NCI-H748 (cell line): ENCODE results near the gene ACSM3.
"Not testable (repeated sequence)": the region's sequence is repeated elsewhere in the genome, so short reads cannot be mapped to it uniquely, and the experiment has no call there.

Source experiments
- DNase-seq: peaks from one replicate; lab custom pipeline; 2025; ENCODE audit not compliant: unreplicated experiment; lab: John Stamatoyannopoulos, UW

The ACSM3 gene

DNA sequence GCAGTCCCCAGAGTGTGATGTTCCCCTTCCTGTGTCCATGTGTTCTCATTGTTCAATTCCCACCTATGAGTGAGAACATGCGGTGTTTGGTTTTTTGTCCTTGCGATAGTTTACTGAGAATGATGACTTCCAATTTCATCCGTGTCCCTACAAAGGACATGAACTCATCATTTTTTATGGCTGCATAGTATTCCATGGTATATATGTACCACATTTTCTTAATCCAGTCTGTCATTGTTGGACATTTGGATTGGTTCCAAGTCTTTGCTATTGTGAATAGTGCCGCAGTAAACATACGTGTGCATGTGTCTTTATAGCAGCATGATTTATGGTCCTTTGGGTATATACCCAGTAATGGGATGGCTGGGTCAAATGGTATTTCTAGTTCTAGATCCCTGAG is 8.0 kb upstream of the ACSM3 start:
- not testable (repeated sequence) for DNase-seq

GRCh38 chr16:20760346-20760745 is 3.5 kb upstream of the ACSM3 start:
- DNase-seq = no peak

DNA sequence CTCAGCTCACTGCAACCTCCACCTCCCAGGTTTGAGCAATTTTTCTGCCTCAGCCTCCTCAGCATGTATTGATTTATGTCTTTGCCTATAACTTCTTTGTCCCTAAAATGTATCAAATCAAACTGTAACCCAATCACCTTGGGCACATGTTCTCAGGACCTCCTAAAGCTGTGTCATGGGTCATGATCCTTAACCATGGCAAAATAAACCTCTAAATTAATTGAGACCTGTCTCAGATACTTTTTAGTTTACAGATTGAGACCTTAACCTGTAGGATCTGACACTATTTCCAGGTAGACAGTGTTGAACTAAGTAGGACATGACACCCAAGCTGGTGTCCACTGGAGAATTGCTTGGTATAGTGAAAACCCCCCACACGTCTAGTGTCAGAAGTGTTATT is 2.6 kb upstream of the ACSM3 start:
- no peak for DNase-seq

- DNase-seq = no peak
Observed at GRCh38 chr16:20762404-20763123, 1.2 kb upstream of the ACSM3 start.

- not testable (repeated sequence) for DNase-seq
Observed at GRCh38 chr16:20764448-20764847, 634 bp downstream of the ACSM3 start.

DNA sequence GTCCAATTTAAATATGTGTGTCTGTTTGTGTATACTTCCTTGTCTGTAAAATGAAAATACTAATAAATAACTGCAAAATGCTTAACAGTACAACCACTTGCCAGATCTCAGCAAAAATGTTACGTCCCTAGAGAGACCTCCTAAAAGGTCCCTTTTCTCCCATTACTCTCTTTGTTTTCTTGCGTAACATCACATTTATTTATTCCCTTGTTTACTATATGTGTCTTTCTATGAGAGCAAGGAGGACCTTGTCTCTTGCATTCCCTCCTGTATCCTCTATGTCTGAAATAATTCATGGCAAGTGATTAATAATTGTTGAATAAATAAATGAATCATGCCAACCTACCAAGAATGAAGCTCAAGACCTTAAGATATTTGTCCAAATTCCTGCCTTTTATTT is 1.9 kb downstream of the ACSM3 start:
- DNase-seq = no peak

DNA sequence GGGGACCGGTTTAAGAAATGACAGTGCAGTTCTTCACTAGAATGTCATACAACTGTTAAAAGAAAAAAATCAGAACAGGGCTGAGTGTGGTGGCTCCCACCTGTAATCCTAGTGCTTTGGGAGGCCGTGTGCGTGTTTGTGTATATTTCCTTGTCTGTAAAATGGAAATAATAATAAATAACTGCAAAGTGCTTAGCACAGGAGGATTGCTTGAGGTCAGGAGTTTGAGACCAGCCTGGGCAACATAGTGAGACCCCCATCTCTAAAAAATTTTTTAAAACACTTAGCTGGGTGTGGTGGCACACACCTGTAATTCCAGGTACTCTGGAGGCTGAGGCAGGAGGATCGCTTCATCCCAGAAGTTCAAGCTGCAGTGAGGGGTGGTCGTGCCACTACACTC is 2.5 kb downstream of the ACSM3 start:
- no peak for DNase-seq

GRCh38 chr16:20767577-20767976 is 3.8 kb downstream of the ACSM3 start:
- DNase-seq = no peak

GRCh38 chr16:20768121-20768520 is 4.3 kb downstream of the ACSM3 start:
- DNase-seq = no peak

DNA sequence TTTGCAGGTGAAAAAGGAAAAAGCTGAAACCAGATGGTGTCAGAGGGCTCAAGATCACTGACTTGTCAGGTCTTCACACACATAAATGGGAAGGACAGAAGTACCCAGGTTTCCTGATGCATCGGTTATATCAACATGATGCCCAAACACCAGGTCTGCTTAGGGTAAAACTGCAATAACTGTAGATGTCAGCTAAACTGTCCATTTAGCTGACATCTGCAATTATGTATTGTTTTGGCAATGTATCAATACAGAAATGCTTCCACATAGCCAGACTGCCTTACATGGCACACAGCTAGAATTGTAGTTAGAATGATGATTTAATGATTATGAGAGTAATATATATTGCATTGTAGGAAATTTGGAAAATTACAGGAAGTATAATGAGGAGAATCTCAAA is 5.0 kb downstream of the ACSM3 start:
- DNase-seq = no peak

DNA sequence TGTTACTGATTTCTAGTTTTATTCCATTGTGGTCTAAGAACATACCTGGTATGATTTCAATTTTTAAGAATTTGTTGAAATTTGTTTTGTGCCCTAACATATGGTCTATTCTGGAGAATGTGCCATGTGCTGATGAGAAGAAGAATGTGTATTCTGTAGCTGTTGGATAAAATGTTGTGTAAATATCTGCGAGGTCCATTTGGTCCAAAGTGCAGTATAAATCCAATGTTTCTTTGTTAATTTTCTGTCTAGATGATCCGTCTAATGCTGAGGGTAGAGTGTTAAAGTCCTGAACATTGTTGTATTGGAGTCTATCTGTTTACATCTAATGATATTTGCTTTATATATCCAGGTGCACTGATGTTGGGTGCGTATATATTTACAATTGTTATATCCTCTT is 9.9 kb downstream of the ACSM3 start:
- no peak for DNase-seq

DNA sequence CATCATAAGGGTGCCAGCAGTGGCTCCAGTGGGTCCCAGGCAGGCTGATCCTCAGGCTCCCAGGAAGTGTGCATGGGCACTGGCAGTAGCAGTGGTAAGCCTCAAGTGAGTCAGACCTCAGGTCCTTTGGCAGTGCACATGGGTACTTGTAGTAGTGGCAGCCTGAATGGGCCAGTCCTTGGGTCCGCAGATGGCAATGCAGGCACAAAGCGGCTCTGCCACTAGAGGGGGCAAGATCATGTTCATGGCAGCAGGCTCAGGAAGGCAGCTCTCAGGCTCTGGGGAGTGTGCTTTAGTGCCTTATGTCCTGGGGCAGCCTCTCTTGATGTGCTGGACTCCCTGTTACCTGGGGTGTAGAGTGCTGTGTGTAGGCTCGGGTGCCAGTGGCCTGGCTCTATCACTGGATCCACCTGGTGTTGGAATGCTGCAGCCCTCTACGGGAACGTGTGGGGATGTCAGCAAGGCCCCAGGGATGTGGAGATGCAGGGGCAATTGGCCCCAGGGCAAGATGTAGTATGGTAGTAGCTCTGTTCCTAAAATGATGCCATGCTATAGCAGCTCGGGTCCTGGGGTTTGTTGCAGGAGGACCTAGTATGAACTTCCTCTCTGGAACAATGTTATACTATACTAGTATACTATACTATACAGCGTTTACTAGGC is 11.0 kb downstream of the ACSM3 start:
- peak; percentile 54 for DNase-seq

DNA sequence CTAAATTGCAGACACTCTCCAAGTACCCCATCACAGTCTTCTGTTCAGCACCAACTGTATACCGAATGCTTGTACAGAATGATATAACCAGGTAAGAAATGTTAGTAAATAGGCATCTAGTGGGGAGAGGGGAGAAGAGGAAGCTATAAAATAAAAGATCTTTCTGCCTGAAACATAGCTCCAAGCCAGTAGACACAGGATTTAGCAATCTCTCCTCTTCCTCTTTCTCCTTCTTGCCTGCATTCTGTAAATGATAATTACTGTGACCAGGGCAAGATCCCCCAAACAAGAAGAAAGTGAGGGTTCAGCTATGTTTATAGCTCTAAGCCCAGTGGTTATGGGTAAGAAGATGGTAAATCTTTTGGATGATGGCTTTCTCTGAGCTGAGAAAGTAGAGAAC is 17.9 kb downstream of the ACSM3 start:
- DNase-seq = no peak

DNA sequence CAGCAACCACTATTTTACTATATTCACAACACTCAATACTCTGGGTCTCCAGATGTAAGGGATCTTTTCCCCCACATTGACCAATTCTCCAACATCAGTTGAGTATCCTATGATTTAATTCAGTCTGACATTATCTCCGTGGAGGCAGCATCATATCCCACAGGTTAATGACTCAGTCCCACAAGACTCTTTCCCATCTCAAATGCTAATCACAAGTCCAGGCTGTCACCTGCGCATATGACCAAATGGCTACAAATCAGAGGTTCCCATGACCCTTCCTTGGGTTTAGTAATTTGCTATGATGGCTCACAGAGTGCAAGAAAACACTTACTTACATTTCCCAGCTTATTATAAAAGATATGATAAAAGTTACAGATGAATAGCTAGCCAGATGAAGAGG is 18.7 kb downstream of the ACSM3 start:
- no peak for DNase-seq

GRCh38 chr16:20784204-20784603 is 20.4 kb downstream of the ACSM3 start:
- no peak for DNase-seq

GRCh38 chr16:20789130-20789529 is 25.3 kb downstream of the ACSM3 start:
- no peak for DNase-seq

GRCh38 chr16:20791923-20792612 is 28.3 kb downstream of the ACSM3 start:
- no peak for DNase-seq

- no peak for DNase-seq
Observed at GRCh38 chr16:20798364-20798763, 34.5 kb downstream of the ACSM3 start.

DNA sequence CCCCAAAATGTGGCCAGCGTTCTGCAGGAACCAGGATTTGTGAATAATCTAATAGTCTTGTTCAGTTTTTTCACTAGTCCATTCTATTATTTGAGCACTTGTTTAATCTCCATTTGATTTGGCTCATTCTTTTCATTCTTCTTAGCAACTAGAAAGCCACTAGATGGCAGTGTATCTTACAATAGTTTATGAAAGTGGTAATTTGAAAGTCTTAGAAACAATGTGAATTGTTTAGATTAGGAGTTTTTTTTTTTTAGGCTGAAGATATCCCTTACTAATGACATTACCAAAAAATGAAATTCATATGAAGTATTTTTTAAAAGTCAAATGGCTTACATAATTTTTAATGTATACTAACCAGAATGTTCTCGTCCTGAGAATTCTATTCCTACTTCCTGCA is 35.8 kb downstream of the ACSM3 start:
- no peak for DNase-seq

DNA sequence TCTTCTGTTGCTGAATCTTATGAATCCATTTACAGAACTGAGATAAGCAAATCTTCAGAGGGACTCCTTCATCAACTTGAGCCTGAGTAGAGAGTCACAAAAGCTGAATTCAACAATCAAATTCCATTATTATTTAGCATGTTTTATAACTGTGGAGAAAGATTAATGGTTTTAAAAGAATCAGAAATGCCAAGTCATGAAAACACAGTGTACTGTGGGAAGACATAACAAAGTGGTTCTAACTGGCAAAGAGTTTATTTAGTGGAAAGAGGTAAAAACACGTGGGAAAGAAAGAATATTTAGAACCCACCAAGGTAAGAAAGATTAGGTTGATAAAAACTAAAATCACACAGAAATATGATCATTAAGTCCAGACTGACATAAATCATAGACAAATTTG is 37.5 kb downstream of the ACSM3 start:
- no peak for DNase-seq

DNA sequence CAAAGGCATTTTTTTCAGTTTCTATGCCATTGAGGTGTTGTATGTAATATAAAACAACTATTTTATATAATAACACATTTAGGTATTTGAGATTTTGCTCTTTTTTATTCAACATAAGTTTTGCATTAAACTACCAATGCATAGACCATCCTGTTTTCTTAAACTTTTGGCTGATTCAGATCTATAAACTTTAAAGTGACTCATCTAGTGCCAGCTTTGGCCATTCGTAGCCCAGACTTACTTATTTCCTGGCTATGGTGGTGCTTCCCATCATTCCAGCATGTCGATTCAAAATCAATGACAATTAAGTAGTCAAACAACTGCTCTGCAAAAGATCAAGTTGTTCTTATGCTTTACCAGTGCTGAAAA is 39.4 kb downstream of the ACSM3 start:
- no peak for DNase-seq

GRCh38 chr16:20803561-20804214 is 39.9 kb downstream of the ACSM3 start:
- DNase-seq = no peak
